Mucosa of gallbladder (tissue), 1 donor: ENCODE data around the gene JARID2. TPM values are rescaled to one million over a fixed set of nuclear protein-coding genes. Genes with fewer than 3 reads are reported as not detected.

ENCODE experiments used
- DNase-seq: peaks from one replicate; pipeline ENCODE4 v3.0.0-alpha.2; 2020; ENCODE audit warnings: low spot score
- total RNA-seq: library from RNA; stranded (reverse); gene quantifications from one replicate; pipeline ENCODE4 v1.2.1, GENCODE V29; 2021
- donor health status: DM: no; HTN: no; CAD: no.

JARID2 gene
- total RNA-seq, 1 donor from 2014 or later, result 10.7 TPM

DNA sequence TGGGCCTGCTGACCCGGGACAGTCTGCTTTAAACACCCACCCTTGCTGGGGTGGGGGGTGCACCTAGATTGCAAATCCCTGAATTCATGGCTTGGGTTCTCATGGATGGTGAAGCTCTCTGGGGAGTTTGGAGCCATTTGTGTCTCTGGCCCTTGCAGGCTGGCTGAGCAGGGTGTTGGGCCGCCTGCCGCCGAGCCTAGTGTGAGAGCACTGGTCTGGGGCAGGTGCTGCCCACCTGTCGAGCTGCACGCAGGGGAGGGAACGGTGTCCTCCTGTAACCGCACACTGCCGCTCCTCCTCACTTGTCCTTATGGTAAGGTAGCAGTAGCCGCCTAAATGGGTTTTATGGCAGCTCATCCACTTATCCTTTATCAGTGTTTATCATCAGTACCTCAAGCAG, 273.0 kb downstream of the JARID2 start:
- DNase-seq, result no peak

DNA sequence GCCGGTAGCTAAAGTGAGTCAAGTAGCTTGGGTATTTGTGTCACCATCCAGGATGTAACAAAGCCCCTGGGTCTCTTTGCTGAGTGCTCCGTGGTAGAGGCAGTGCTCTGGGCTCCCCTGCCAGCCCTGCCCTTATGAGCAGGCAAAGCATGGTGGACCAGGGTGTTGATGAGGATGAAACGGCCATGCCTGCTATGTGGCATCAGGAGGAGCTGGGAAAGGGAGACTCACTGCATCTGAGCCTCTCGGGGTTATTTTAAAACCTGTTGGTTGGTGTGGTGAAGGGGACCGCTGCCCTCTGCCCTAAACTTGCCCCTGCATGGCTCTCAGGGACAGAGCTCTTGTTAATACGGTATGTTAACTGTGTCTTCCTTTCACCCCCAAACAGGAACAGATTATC, 273.8 kb downstream of the JARID2 start:
- DNase-seq, result no peak

DNA sequence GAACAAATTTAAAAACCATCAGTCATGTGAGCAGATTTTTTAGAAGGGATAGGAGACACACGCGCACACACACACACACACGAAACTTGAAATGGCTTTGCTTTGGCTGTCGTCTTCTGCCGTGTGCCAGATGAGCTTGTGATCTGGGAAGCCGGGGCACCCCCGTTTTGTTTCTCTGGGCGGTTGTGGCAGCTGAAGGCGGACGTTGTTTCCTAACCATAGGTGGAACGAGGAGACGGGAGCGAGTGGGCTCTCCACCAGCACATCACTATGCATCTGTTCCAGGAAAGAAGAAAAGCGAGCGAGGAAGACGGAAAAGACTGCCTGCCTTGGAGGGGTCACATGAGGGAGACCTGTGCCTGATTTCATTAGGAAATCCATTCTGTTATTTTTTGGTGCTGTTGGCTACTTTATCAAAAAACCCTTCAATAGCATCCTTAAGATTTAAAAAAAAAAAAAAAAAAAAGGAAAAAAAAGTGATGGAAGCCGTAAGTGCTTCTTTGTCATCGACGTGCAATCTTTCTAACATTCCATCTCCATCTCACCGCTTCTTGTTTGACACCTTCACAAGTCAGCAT, 274.8 kb downstream of the JARID2 start:
- DNase-seq, result no peak

GRCh38 chr6:15521582-15521981, 275.7 kb downstream of the JARID2 start:
- DNase-seq, result no peak

DNA sequence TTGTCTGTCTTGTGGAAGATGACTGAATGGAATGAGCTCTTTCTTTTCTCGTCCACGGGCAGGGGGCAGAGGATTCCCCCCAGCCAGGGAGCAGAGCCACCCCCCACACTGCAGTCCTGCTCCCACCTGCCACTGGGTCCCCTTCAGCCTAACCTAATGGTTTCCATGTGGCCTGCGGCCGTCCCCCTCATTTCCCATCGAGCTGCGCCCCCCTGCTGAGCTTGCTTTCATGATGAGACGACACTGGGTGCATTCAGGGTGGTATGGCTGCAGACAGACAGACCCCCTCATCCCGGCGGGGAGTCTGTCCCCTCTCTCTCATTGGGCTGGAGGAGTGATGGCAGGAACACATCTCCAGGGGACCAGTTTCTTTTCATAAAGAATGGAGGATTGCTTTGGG, 276.2 kb downstream of the JARID2 start:
- DNase-seq, result no peak

DNA sequence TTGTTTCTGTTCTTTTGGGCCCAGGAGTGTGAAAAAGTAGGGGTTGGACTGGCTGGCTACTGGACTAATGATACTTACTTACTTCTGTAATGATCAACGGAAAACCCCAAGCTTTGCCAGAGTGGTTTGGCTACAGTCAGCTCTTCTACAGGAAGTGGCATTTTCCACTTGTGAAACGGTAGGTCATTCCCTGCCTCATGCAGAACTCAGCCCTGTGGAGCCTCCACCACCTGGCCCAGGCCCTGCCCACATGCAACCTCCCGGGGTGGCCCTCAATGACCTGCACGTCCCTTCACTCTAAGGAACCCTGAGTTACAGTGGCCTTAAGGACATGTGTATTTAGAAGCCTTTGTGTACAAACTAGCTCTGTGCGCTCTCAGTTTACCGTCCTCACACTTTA, 276.6 kb downstream of the JARID2 start:
- no peak for DNase-seq

DNA sequence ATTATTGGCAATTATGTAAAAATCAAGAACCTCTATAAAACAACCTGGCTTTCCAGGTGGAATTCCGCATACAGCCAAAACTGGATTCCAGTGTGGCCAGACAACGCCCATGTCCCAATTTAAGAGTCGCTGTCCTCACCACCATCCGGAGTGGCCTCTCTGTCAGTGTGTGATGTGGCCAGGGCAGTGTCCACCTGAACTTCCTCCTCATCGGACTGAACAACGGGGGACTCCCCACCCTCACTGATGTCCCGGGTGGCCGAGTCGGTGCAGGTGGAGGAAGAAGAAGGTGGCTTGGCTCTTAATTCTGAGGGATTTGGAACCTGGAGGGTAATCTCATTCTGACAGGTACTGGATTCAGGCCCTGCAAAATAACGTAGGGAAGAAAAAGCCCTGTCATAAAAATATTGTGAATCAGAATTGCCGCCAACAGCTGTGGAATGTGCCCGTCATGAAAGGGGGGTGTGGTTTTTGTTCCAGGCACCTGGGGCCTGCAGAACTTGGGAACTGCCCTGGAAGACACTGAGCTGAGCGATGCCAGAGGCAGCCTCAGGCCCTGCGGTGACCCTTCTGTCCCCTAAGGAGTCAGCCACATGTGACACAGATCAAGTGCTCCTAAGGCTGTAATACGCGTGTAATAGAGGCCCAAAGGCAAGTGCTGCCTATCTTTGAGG, 277.1 kb downstream of the JARID2 start:
- no peak for DNase-seq

DNA sequence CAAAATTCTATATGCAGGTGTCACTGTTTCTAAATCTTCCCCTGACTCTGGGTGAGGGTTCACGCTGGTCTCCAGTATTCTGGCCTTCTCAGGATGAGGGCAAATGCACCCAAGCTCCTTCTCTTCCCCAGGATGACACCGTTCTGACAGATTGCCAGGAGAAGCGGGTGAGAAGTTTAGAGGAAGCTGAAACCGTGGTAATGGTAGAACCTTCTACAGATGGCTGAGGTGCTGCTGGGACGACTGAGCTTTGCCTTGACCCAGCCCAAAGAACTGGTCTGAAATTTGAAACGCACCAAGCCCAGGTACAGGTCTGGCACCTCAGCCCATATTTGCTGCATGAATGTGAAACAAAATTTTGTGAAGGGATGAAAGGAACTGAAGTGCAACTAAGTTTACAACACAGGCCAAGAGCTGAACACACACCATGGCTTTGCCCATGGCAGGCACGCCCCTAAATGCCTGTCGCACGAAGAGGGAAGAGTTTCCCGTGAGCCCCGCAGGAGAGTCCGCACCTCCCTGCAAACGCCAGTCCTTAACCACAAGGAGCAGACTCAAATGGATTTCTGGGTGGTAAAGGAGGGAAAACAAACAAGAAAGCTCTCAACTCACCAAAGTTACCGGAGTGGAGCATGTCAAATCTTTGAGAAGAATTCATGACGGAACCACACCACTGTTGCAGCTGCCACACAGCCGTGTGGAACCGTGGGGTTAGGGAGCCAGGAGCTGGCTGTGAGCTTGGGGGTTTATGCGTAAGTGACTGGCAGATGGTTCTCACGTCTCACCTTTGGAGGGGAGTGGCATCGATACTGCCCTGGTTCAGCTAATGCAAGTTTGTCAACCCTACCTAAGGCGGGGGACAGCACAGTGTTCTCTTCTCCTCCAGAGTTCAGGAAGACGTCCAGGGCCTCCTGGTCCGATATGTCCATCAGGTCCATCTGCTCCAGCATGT, 278.1 kb downstream of the JARID2 start:
- DNase-seq, result no peak

- no peak for DNase-seq
Observed at GRCh38 chr6:15524861-15525401, 279.1 kb downstream of the JARID2 start.

DNA sequence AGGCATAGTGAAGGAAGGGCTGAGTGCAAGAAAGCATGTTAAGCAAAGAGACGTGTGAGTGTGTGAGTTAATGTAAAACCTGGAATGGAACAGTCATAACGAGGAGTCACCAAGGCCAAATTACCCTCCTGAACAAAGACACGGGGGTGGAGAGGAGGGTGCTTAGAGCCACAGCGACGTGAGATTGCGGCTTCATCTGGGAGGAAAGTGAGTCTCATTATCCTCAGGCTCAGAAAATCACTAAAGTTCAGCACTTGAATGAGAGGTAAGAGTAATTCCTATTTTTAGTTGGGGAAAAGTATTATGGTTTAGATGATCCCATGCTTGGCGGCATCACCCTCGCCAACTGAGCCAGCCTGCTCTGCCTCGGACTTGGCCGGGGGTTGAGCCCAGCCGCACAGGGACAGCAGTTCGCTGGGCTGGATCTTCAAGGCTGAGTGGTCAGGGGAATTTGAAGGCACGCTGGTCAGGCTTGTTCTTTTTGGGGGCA, 280.4 kb downstream of the JARID2 start:
- DNase-seq, result no peak

DNA sequence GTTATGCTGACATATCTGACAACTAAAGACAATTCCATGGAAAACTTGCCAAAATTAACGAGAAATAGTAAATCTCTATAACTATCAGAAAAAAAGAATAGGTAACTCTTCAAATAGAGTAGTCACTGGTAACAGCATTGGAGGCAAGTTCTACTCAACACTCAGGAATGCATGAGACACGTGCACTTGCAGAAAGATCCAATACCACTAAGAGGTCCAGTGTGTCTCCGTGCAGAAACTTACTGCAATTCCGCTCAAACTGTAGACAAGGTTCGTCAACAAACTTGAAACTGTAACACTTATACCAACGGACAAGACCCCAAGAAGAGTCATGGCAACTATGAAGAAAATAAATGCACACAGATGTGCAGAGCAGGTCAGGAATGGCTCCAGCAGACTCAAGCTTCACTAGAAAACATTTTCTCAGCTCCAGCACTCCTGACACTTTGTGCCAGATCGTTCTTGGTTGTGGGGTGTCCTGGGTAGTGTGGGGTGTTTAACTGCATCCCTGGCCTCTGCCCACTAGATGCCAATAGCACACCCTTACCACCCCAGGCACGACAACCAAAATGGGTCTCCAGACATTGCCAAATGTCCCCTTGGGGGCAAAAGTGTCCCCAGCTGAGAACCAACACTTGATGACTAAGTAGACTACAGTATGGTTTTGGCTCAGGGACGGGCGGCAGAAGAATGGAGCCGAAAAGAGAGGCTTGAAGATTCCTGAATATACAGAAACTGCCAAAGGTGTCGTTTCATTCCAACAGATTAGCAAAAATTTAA, 282.2 kb downstream of the JARID2 start:
- DNase-seq, result peak; percentile 2

- peak; percentile 8 for DNase-seq
Observed at GRCh38 chr6:15528870-15529269, 283.0 kb downstream of the JARID2 start.

GRCh38 chr6:15530411-15530810, 284.5 kb downstream of the JARID2 start:
- no peak for DNase-seq

GRCh38 chr6:15531973-15532372, 286.1 kb downstream of the JARID2 start:
- DNase-seq, result no peak

GRCh38 chr6:15533379-15534026, 287.6 kb downstream of the JARID2 start:
- peak; percentile 9 for DNase-seq

DNA sequence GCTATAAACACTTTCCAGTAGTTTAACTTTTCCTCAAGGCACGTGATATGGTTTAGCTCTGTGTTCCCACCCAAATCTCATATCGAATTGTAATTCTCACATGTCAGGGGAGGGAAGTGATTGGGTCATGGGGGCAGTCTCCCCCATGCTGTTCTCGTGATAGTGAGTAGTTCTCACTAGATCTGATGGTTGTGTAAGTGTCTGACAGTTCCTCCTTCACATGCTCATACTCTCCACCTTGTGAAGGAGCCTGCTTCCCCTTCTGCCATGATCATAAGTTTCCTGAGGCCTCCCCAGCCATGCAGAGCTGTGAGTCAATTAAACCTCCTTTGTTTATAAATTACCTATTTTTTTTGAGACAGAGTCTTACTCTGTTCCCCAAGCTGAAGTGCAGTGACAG, 289.1 kb downstream of the JARID2 start:
- peak; percentile 10 for DNase-seq

DNA sequence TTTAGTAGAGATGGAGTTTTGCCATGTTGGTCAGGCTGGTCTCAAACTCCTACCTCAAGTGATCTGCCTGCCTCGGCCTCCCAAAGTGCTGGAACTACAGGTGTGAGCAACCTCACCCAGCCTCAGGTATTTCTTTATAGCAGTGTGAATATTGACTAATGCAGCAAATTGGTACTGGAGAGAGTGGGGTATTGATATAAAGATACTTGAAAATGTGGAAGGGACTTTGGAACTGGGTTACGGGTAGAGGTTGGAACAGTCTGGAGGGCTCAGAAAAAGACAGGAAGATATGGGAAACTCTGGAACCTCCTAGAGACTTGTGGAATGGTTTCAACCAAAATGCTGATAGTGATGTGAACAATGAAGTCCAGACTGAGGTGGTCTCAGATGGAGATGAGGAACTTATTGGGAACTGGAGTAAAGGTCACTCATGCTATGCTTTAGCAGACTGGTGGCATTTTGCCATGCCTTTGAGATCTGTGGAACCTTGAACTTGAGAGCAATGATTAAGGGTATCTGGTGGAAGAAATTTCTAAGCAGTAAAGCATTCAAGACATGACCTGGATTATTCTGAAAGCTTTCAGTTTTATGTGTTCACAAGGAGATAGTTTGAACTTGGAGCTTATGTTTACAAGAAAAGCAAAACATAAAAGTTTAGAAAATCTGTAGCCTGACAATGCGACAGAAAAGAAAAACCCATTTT, 289.8 kb downstream of the JARID2 start:
- DNase-seq, result peak; percentile 13

GRCh38 chr6:15536198-15536955, 290.5 kb downstream of the JARID2 start:
- DNase-seq, result peak; percentile 7

DNA sequence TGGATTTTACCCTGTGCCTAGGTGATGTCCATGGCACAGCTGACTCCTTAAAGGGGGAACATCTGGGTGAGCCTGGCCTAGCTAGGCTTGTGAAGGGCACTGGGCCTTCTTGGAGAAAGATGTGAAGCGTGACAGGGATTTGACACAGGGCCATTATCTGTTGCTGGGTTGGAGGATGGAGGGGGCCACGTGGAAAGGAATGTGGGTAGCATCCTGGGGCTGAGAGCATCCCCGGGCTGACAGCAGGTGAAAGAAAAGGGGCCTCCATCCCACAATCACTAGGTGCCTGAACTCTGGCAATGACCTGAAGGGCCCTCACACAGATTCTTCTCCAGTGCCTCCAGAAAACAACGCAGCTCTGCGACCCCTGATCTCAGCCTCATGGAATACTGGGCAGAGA, 292.2 kb downstream of the JARID2 start:
- peak; percentile 4 for DNase-seq
